ENCODE results near the gene EFHD2.
"Not testable (repeated sequence)": the region's sequence is repeated elsewhere in the genome, so short reads cannot be mapped to it uniquely, and the experiment has no call there.

The EFHD2 gene

GRCh38 chr1:15413563-15414444, 4.1 kb downstream of the EFHD2 start:
- no peak for DNase-seq

GRCh38 chr1:15414445-15414983, 4.8 kb downstream of the EFHD2 start:
- DNase-seq, result no peak

- no peak for DNase-seq
Measured at GRCh38 chr1:15417059-15417934, 7.6 kb downstream of the EFHD2 start.

GRCh38 chr1:15418806-15419515, 9.3 kb downstream of the EFHD2 start:
- no peak for DNase-seq

GRCh38 chr1:15420853-15421465, 11.3 kb downstream of the EFHD2 start:
- DNase-seq, result no peak

DNA sequence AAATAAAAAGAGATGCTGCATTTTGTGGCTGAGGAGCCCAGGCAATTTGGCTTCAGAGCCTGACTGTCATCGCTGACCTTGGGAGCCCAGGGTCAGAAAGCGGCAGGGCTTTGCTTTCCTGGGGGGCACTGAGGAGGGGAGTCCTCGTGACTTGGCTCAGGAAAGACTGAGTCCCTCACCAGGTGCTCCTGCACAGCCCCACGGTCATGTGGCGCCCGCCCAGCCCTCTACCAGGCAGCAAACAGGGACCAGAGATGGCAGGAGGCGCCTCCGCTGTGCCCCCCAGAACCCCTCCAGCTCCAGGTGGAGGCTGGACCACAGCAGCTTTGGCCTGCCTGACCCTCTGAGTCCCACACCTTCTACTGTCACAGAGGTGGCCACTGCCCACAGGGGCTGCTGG, 13.2 kb downstream of the EFHD2 start:
- DNase-seq, result no peak

DNA sequence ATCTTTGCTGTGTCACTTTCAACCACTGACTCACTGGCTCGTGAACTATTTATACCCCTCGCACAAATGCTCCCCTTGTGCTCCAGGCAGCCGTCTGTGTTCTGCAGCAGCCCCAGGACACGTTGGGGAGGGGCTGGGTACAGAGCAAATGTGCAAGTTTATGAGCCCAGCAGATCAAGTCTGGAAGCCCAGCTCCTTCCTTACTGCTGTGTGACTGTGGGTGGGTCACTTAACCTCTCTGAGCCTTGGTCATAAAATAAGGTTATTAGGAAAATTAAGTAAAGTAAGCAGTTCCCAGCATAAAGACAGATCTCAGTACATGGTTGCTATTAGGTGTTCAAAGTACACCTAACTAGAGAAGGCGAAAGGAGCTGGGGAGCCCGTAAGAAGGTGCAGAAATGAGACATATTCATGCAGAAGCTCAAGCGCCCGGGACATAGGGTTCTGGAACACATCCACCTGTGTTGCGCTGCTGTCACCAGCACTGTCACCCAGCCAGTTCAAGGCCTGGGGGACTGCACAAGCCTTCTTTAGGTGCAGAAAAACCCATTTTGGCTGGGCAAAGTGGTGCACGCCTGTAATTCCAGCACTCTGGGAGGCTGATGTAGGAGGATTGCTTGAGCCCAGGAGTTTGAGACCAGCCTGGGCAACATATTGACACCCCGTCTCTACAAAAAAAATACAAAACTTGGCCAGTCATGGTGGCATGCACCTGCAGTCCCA, 13.8 kb downstream of the EFHD2 start:
- no peak for DNase-seq

- peak; percentile 84 for DNase-seq
Measured at GRCh38 chr1:15424146-15424667, 14.5 kb downstream of the EFHD2 start.

GRCh38 chr1:15424981-15425380, 15.3 kb downstream of the EFHD2 start:
- DNase-seq, result no peak

GRCh38 chr1:15425521-15425920, 15.8 kb downstream of the EFHD2 start:
- no peak for DNase-seq

DNA sequence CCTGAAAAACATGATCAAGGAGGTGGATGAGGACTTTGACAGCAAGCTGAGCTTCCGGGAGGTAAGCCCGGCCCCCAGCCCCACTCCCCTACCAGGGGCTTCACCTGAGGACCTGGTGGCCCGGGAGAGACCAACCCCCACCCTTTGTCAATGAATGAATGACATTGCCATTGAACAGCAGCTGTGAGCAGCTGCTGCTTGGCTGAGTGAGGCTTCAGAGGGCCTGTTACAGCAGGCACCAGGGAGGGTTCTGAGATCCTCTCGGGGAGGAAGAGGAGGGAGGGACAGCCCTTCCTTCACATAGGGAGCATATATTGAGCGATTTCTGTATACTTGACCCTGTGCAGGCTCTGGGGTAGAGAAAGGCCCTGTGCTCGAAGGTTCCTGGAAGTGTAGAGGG, 16.3 kb downstream of the EFHD2 start:
- DNase-seq, result no peak

DNA sequence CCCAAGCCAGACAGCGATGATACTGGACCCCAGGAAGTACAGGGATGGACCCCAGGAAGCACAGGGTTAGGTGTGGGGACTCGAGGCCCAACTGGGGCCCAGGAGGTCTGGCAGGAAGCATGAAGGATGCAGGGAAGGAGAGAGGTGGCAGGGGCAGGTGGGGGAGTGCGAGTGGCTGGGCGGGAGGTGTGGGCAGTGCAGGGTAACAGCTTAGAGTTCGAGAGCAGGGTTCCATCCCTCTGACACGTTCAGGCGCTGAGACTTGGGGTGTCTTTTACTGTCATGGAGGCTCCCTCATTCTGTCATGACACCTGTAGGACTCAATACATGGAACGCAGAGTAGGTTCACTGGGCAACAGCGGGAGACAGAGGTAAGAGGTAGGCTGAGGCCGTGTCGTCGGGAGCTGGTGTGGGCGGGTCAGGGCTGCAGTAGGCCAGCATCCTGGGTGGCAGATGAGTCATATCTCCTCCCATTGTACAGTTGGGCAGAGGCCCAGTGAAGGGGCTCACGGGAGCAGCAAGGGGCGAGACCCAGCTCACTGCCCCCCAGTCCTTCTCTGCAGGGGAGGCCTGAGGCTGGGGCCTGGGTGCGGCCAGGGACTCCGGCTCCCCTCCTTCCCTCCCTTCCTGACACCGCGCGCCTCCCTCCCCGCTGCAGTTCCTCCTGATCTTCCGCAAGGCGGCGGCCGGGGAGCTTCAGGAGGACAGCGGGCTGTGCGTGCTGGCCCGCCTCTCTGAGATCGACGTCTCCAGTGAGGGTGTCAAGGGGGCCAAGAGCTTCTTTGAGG, 17.0 kb downstream of the EFHD2 start:
- DNase-seq, result no peak

GRCh38 chr1:15427280-15427666, 17.6 kb downstream of the EFHD2 start:
- no peak for DNase-seq

DNA sequence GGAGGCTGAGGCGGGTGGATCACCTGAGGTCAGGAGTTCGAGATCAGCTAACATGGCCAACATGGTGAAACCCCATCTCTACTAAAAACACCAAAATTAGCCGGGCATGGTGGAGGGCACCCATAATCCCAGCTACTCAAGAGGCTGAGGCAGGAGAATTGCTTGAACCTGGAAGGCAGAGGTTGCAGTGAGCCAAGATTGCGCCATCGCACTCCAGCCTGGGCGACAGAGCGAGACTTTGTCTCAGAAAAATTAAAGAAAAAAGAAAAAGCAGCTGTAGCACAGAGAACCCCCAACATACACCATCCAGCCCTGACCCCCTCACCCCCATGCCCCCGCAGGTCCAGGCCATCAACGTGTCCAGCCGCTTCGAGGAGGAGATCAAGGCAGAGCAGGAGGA, 18.6 kb downstream of the EFHD2 start:
- not testable (repeated sequence) for DNase-seq

DNA sequence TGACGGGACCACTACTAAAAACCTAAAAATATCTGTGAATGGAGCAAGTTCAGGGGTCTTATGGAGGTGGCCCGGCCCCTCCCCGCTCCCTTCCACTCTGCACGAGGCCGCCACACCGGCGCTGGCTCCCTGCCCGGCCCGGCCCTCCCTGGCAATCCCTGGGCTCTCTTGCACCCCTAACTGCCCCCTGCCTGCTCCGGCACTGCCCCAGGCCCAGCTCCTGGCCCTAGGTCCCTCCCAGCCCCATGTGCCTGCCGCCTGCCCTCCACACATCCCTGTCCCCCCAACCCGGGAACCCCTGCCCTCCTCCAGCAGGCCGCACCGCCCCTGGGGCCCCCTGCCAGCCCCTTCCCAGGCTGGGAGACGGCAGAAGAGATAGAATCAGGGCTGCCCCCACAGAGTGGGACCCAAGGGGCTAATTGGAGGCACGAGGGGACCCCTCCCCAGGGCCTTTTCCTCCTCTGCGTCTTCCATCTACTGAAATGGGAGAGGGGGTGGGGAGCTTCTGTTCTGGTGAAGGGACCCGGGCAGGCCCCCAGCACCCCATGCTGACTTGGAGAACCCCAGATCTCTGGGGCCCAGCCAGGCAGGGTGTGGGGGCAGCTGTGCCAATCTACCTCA, 19.2 kb downstream of the EFHD2 start:
- no peak for DNase-seq

DNA sequence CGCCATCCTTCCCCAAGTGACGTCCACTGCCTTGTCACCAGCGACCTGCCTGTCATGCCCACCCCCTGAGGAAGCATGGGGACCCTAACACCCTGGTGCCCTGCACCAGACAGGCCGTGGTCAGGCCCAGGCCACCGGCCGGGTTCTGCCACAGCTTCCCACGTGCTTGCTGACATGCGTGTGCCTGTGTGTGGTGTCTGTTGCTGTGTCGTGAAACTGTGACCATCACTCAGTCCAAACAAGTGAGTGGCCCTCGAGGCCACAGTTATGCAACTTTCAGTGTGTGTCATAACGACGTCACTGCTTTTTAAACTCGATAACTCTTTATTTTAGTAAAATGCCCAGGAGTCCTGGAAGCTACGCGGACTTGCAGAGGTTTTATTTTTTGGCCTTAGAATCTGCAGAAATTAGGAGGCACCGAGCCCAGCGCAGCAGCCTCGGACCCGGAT, 20.0 kb downstream of the EFHD2 start:
- DNase-seq, result no peak

GRCh38 chr1:15430787-15431570, 21.3 kb downstream of the EFHD2 start:
- no peak for DNase-seq

GRCh38 chr1:15431571-15431948, 21.9 kb downstream of the EFHD2 start:
- no peak for DNase-seq

GRCh38 chr1:15432324-15432723, 22.6 kb downstream of the EFHD2 start:
- no peak for DNase-seq
